ENCODE data around the gene BLOC1S1.

Gene BLOC1S1

DNA sequence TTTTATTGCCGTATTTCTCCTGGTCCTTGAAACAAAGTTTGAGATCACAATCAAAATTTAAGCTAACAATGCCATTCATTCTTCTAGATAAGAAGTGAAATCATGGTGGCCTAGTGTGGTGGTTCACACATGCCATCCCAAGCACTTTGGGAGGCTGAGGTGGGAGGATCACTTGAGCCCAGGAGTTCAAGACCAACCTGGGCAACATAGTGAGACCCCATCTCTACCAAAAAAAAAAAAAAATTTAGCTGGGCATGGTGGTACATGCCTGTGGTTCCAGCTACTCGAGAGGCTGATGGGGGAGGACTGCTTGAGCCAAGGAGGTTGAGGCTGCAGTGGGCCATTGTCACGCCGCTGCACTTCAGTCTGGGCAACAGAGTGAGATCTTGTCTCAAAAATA, 51.3 kb downstream of the BLOC1S1 start:
- no peak for DNase-seq
- intact Hi-C loops (cut with DNase I), result no loop called here
